Limb (tissue), 2 donors: Measurements from ENCODE around the gene MISP.
"Not testable (repeated sequence)": the region's sequence is repeated elsewhere in the genome, so short reads cannot be mapped to it uniquely, and the experiment has no call there.

ENCODE experiments used
- DNase-seq, 2 donors: peaks; one replicate each; pipeline ENCODE4 v3.0.0-alpha.2; 2016; ENCODE audit errors: extremely low spot score in 2 of 2

The MISP gene

DNA sequence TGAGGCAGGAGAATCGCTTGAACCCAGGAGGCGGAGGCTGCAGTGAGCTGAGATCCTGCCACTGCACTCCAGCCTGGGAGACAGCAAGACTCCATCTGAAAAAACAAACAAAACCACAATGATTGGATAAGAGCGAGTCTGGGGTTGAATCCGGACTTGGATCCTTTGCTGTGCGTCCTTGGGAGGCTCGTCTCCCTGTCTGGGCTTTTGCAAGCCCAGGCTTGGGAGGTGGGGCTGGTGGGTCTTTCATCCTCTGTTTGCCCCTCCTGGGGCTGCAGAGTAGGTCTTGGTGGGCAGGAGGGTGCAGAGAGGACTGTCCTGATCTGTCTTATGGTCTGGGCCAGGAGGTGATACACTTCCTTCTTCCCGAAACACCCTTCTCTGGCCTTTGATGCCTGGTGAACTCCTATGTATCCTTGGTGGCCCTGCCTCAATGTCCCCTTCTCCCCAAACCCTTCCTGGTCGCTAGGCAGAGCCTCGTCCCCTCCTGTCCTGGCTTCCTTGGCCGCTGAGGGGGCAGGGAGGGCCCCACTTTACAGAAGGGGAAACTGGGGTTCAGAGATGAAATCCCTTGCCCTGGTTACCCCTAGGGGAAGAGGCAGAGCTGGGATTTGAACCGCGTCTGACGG, 25.3 kb upstream of the MISP start:
- DNase-seq, result no peak

DNA sequence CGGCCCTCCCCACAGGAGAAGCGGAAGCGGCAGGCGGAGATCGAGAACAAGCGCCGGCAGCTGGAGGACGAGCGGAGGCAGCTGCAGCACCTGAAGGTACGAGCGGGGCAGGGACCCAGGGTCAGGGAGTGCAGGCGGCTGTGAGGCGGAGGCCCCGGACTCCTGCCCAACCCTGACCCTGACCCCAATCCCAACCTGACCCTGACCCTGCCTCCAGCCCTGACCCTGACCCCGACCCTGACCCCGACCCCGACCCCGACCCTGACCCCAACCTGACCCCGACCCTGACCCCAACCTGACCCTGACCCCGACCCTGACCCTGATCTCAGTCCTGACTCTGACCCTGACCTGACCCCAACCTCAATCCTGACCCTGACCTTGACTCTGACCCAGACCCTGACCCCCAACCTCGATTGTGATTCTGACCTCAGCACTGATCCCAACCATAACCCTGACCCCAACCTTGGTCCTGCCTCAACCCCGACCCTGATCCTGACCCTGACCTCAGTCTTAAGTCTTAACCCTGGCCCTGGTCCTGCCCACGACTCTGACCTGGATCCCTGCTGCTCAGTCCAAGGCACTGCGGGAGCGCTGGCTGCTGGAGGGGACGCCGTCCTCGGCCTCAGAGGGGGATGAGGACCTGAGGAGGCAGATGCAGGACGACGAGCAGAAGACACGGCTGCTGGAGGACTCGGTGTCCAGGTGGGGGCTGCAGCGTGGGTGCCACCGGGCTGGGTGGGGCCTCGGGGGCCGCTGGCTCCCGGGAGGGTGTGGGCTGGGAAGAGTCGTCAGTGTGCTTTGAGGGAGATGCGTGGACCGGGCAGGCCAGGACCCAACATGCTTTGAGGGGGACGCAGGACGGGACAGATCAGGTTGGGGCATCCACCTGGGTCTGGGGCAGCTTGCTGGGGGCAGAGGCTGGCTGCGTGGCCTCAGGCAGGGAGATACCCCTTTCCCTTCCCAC, 23.6 kb upstream of the MISP start:
- peak in 1 of 2 donors; percentile 58 for DNase-seq

DNA sequence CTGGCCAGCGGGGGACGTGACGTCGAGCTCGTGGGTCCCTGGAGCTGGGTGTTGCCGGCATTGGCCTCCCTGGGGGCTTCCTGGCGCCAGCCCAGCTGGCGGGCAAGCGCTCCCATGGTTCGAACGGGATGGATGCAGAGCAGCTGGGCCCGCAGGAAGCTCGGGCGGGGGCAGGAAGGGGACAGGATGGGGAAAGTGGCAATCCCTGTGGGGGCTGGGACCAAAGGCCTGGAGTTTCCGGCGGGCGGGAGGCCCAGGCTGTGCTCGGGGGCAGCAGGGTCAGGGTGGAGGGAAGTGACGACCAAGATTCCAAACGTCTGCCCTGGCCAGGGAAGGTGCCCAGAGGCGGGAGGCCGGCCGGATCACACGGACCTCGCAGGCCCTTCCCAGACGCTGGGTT, 22.9 kb upstream of the MISP start:
- peak in 1 of 2 donors; percentile 60 for DNase-seq

DNA sequence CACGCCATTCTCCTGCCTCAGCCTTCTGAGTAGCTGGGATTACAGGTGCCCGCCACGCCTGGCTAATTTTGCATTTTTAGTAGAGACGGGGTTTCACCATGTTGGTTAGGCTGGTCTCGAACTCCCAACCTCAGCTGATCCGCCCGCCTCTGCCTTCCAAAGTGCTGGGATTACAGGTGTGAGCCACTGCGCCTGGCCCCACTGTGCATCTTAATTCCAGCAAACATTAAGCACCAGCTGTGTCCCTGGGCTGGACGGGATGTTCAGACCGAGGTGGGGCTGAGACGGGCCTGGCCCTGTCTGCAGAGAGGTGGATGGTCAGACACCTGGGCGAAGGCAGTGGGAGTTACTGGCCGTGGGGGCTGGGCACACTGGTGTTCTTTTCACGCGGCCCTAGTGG, 21.3 kb upstream of the MISP start:
- DNase-seq, result not testable (repeated sequence)

DNA sequence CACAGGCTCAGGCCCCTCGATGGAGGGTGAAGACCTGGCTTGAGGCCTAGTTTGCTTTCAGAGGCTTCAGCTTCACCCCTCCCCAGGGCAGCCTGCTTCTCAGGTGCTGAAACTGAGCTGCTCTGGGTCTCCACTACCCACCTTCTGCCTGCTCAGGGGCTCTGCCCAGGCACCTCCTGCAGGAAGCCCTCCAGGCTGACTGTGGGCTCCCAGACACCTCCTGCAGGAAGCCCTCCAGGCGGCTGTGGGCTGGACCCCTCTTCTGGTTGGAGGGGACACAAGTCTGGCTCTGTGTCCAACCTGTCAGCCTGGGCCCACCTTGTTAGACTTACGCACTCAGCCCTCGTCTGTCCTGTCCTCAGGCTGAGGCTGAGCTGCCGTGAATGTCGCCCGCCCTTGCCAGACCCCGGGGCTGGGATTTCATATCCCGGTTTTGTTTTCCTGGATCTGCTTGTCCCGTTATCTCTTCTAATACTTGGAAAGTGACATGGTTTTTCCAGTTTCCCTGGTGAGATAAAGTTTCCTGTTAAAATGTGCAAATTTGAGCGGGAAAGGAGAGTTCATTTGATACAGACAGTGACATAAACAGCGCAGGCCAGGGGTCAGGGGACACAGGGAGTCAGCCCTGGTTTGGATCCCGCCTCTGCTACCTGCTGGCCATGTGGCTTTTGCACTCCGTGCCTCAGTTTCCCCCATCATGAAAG, 20.8 kb upstream of the MISP start:
- DNase-seq, result no peak

DNA sequence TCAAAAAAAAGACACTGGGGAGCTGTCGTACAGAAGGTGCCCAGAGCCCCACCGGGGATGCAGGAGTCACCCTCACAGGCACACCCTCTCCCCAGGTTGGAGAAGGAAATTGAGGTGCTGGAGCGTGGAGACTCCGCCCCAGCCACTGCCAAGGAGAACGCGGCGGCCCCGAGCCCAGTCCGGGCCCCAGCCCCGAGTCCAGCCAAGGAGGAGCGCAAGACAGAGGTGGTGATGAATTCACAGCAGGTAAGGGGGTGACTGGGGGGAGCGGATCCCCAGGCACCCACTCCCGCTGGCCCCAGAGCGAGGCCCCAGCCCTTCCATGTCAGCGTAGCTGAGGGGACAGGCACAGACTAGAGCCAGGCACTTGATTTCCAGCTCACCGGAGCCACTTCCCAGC, 19.9 kb upstream of the MISP start:
- no peak for DNase-seq

DNA sequence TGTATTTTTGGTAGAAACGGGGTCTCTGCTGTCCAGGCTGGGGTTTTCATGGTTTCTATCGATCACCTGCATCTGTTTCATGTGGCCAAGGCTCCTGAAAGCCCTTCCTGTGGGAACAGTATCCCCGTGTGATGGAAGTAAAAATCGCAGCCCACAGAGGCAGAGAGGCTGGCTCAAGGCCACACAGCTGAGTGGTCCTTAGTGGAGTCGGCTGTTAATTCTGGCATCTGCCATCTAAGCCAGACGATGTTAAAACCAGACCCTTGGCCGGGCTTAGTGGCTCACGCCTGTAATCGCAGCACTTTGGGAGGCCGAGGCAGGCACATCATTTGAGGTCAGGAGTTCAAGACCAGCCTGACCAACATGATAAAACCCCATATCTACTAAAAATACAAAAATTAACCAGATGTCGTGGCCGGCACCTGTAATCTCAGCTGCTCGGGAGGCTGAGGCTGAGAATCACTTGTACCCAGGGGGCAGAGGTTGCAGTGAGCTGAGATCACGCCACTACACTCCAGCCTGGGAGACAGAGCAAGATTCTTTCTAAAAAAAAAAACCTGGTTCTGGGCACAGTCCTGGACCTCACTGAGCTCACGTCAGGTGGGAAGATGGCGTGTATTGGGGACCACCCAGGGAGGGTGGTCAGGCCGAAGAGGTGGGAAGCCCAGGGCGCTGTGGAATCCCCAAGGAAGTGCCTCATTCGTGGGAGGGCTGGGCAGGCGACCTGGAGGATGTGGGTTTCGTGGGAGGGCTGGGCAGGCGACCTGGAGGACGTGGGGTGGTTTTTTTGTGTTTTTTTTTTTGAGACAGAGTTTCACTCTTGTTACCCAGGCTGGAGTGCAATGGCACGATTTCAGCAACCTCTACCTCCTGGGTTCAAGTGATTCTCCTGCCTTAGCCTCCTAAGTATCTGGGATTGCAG, 18.5 kb upstream of the MISP start:
- DNase-seq, result no peak

DNA sequence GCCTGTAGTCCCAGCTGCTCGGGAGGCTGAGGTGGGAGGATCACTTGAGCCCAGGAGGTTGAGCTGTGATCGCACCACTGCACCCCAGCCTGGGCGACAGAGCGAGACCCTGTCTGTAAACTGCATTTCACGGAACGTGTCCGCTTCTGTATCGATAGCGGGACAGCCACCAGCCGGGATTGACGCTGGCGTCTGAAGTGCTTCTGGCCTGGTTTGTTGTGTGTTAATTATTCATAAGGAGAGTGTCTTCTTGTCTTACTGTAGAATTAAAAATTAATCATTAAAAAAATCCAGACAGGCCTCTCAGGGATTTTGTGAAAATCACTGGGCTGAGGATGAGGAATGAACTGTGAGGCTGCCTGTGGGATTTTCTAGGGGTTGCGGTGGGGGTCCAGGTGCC, 16.2 kb upstream of the MISP start:
- no peak for DNase-seq

DNA sequence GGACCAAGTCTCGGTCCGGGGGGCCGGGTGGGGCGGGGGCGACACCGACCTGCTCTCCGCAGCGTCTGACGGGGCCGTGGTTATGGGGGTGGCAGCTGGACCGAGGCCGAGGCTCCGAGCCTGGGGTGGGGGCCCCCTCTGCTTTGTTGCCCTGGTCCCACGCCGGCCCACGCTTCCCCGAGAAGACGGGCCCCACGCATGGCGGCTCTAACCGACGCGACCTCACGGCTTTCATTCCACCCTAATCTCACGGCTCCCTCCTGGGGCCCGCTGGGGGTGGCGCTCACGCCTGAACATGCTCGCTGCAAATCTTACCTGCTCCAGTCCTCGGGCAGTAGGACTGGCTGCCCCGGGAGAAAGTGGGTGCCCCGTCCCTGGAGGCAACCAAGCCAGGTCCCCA, 14.8 kb upstream of the MISP start:
- DNase-seq, result no peak

DNA sequence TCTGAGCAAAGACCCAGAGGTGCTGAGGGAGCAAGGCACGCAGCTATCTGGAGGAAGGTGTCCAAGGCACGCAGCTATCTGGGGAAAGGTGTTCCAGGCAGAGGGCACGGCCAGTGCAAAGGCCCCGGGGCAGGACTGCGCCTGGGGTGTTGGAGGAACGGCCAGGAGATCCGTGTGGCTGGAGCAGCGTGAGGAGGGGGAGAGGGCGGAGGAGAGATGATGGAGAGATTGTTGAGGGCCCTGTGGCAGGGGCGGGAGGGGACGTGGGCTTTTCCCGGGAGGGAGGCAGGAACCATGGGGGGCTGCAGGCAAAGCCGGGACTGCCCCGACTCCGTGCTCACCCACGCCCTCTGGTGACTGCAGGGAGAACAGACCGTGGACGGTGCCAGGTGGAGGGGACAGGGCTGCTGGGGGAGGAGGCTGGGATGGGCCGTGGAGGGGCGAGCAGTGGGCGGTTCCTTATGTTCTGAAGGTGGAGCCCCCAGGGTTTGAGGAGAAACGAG, 13.3 kb upstream of the MISP start:
- DNase-seq, result peak in 1 of 2 donors; percentile 72

DNA sequence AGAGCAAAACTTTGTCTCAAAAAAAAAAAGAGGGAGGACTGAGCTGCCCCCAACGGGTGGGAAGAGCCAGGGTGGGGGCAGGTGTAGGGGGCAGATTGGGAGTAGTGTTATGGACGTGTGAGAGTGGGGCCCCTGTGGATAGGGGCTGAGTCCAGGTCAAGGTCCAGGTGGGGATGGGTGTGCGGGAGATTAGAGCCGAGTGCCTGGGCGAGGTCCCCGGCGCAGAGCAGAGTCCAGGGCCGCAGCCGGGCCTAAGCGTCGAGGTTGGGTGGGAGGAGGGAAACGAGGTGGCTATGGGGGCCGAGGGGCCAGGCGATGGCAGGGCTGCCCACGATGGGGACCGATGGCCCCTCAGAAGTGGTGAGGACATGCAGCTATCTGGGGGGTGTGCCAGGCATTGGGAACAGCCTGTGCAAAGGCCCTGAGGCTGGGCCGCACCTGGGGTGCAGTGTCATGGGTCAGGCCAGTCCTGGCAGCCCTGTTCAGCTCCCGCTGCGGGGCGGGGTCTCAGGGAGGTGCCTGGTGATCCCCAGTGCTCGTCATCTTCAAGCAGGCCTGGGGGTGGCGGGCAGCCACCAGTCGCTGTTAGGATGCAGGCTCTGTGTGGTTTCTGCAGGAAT, 12.3 kb upstream of the MISP start:
- no peak for DNase-seq

DNA sequence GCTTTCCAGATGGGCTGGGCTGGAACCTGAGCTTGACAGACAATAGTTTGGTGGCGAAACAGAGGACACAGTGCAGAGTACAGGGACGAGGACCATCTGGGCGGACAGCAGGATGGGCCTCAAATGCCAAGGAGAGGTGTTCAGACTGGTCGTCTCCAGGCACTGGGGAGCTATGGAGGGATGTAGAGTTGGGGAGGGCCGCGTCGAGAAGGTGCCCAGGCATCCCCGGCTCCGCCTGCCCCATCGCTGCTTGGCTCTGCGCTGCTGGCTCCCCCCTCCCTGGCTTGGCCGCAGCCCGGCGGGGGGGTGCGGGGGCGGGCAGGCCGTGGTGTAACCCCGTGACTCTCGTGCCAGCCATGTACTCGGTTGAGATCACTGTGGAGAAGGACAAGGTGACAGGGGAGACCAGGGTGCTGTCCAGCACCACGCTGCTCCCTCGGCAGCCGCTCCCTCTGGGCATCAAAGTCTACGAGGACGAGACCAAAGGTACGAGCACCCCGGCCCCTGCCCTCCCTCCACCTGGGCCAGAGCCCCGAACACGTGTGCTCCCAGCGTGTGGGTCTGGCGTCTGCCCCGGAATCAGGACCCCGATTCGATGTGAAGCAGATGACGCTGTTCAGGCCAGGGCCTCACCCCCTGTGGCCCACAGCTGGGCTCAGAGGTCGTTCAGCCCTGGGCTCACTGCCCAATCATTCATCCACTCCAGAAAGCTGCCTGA, 10.8 kb upstream of the MISP start:
- no peak for DNase-seq

DNA sequence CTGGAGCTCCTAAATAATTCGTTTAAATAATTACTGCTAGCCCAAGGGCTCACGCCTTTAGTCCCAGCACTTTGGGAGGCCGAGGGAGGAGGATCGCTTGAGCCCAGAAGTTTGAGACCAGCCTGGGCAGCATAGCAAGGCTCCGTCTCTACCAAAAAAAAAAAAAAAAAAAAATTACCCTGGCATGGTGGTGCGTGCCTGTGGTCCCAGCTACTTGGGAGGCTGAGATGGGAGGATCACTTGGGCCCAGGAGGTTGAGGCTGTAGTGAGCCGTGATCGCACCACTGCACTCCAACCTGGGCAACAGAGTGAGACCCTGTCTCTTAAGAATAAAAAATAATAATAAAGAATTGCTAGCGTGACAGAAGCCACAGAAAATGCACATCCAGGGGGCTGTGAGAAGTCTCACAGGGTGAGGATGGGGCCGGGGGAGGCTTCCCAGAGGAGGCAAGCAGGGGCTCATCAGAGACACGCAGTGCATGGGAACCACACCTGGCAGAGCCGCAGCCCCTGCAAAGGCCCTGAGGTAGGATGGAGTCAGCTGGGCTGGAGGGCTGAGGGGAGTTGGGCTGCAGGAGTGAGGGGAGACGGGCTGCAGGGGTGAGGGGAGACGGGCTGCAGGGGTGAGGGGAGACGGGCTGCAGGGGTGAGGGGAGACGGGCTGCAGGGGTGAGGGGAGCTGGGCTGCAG, 10.0 kb upstream of the MISP start:
- DNase-seq, result not testable (repeated sequence)

DNA sequence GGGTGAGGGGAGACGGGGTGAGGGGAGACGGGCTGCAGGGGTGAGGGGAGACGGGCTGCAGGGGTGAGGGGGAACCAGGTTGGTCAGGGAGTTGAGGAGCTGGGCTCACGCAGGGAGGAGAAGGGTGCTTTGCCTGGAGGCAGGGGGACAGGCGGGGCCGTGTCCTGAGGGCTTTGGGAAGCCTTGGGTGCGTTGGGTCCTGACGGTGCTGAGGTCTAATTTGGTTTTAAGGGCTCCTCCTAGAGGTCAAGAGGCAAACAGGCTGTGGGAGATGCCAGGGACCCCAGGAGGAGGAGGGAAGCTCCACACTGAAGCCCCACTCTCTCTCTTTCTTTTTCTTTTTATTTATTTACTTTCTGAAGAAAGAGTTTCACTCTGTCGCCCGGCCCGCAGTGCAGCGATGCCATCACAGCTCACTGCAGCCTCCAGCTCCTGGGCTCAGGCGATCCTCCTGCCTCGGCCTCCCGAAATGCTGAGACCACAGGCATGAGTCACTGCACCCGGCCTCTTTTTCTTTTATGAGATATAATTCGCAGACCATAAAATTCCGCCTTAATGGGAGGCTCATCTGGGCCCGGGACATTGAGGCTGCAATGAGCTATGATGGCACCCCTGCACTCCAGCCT, 9.3 kb upstream of the MISP start:
- no peak for DNase-seq

DNA sequence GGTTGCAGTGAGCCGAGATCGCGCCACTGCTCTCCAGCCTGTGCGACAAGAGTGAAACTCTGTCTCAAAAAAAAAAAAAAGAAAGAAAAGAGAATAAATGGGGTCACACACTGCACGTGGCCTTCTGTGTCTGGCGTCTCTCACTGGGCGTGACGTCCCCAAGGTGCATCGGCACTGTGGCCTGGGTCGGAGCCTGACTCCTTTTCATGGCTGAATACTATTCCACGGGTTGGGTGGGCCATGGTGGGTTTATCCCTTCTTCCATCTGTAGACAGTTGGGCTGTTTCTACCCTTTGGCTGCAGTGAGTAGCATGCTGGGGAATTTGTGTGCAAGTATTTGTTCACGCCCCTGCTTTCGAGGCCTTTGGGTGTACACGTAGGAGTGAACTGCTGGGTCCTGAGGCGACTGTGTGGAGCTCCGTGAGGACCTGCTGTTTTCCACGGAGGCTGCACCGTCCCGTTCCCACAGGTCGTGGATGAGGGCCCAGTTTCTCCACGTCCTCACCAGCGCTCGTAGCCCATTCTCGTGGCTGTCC, 8.3 kb upstream of the MISP start:
- DNase-seq, result no peak

DNA sequence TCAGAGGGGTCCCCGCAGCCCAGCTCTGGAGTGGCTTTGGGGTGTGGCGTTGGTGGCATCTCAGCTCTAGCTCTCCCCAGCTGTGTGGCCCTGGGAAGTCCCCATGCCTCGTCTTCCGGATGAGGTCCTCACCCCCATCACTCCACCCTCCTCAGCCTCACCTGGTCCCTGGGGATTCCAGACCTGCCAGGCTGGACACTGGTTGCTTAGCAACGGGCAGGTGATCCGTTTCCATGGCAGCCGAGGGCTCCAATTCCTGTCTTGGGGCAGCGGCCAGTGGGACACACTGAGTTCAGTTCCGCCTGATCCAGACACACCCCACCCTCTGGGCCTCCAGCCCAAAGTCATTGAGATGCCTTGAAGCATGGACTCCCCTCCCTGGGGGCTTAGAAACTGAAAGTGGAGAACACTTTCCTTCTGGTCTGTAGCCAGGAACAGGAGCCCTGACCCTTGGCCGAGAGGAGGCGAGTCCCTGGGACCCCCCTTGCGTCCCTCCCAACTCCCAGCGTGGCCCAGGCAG, 7.7 kb upstream of the MISP start:
- peak; percentile 61 to 80 for DNase-seq

DNA sequence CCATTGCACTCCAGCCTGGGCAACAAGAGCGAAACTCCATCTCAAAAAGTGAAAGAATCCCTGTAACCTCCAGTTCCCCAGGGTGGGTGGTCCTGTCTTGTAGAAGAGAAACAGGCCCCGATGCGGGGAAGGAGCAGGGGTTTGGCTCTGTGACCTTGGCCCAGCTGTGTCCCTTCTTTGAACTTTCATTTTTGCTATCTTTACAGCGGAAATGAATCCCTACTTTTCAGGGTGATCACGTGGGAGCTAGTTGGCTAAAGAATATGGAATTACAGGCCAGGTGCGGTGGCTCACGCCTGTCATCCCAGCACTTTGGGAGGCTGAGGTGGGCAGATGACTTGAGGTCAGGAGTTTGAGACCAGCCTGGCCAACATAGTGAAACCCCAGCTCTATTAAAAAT, 5.8 kb upstream of the MISP start:
- DNase-seq, result not testable (repeated sequence)

DNA sequence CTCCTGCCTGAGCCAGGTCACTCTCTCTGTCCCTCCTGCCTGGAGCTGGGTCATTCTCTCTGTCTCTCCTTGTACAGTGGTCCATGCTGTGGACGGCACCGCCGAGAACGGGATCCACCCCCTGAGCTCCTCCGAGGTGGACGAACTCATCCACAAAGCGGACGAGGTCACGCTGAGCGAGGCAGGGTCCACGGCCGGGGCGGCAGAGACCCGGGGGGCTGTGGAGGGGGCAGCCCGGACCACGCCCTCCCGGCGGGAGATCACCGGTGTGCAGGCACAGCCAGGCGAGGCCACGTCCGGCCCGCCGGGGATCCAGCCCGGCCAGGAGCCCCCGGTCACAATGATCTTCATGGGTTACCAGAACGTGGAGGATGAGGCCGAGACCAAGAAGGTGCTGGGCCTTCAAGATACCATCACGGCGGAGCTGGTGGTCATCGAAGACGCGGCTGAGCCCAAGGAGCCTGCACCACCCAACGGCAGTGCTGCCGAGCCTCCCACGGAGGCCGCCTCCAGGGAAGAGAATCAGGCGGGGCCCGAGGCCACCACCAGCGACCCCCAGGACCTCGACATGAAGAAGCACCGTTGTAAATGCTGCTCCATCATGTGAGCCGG, 4.6 kb upstream of the MISP start:
- DNase-seq, result no peak
